Thoracic aorta (tissue), 2 donors: ENCODE results near the gene PFDN1. TPM values are rescaled to one million over a fixed set of nuclear protein-coding genes. Genes with fewer than 3 reads are reported as not detected.

Source experiments
- ATAC-seq: fragments of 150-250 bp; one replicate; pipeline ENCODE4 v1.8.0; 2017; ENCODE audit warnings: low read depth; ENCODE audit not compliant: insufficient number of reproducible peaks, low FRiP score
- DNase-seq: peaks from one replicate; pipeline ENCODE4 v3.0.0-alpha.2; 2020; ENCODE audit warnings: low spot score
- H3K27ac ChIP-seq, 2 donors: fragments of 200-600 bp; sonication (generic); 1 replicate in 1 of 2; 2 replicates in 1 of 2; pipeline ENCODE4 v1.5.1; 2016; ENCODE audit warnings: mild to moderate bottlenecking in 2 of 2, moderate library complexity in 2 of 2
- H3K27me3 ChIP-seq: fragments of 200-600 bp; sonication (generic); replicated peaks from 2 replicates; pipeline ENCODE4 v1.6.0; 2016; ENCODE audit warnings: mild to moderate bottlenecking; ENCODE audit not compliant: insufficient read depth
- H3K36me3 ChIP-seq: fragments of 200-600 bp; sonication (generic); one replicate; pipeline ENCODE4 v1.5.1; 2016
- H3K4me1 ChIP-seq, 2 donors: fragments of 200-600 bp; sonication (generic); 1 replicate in 1 of 2; 2 replicates in 1 of 2; pipeline versions ENCODE4 v1.5.1 to v1.6.0; 2016; ENCODE audit warnings: low read depth in 2 of 2, mild to moderate bottlenecking in 1 of 2; ENCODE audit not compliant: control insufficient read depth in 1 of 2
- H3K4me3 ChIP-seq: fragments of 200-600 bp; sonication (generic); 2 replicates; pipeline ENCODE4 v1.5.1; 2016; ENCODE audit warnings: mild to moderate bottlenecking
- H3K9me3 ChIP-seq: fragments of 200-600 bp; sonication (generic); 2 replicates; pipeline ENCODE4 v1.5.1; 2016
- total RNA-seq, 2 donors: library from RNA; depleted of rRNA; stranded (reverse); fragments of >200 nt; gene quantifications; one replicate each; pipeline versions ENCODE4 v1.1.0 to v1.2.3, GENCODE V29; 2016
- TF ChIP-seq, protein P1 (sequence below): fragments of 200-600 bp; sonication (generic); IDR thresholded peaks from one replicate; pipeline ENCODE4 v1.5.1; 2019; ENCODE audit warnings: antibody characterized with exemption

The PFDN1 gene
- total RNA-seq, 2 donors from 2014 or later, result 62.5 to 72.2 TPM

DNA sequence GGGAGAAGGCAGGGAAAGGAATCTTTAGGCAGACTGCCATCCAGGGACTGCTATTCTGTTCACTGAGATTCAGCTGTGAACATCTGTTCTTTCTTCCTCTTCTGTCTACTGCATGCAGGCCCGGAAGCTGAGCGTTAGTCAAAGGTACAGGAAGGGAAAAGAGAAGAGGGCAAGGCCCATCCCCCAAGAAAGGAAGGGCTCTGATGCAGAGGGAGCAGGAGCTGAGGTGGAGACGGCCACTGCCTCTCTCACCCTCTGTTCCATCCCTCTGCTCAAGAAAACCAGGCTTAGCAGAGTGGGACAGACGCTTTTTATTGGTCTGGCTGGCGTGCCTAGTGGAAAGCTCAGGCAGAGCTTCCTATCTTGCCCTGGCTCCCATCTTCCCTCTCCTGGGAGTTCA, 57.6 kb downstream of the PFDN1 start:
- no peak for ATAC-seq
- TF ChIP-seq, protein P1, sequence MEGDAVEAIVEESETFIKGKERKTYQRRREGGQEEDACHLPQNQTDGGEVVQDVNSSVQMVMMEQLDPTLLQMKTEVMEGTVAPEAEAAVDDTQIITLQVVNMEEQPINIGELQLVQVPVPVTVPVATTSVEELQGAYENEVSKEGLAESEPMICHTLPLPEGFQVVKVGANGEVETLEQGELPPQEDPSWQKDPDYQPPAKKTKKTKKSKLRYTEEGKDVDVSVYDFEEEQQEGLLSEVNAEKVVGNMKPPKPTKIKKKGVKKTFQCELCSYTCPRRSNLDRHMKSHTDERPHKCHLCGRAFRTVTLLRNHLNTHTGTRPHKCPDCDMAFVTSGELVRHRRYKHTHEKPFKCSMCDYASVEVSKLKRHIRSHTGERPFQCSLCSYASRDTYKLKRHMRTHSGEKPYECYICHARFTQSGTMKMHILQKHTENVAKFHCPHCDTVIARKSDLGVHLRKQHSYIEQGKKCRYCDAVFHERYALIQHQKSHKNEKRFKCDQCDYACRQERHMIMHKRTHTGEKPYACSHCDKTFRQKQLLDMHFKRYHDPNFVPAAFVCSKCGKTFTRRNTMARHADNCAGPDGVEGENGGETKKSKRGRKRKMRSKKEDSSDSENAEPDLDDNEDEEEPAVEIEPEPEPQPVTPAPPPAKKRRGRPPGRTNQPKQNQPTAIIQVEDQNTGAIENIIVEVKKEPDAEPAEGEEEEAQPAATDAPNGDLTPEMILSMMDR, result no peak
- H3K27me3 ChIP-seq, result no peaks in the 10 kb centered on the region

DNA sequence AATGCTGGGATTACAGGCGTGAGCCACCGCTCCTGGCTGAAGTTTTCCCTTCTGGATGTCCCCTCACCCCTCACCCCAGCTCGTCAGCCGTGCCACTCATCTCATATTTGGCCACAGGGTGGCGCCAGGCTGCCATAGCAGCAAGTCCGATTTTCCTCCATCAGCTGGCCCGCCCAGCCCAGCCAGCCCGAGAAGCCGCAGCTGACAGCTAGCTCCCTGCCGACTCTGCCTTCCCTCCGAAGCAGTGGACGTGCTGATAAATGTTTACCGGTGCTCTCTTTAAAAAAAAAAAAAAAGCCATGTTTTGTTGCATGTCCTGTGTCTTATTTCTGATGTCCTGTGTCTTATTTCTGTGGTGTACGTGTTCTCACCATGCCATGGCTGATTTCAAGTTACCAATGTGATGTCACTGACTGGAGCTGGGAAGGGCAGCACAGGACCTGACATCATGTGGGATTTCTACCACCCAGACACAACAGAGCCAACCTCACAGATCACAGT, 58.3 kb downstream of the PFDN1 start:
- peaks cover 6% of the 10 kb centered on the region for H3K36me3 ChIP-seq
- no peaks in the 10 kb centered on the region for H3K27me3 ChIP-seq
- no peaks in the 10 kb centered on the region for H3K9me3 ChIP-seq
- no peak overlapping the region for H3K27ac ChIP-seq
- DNase-seq (peak; percentile 68), ATAC-seq (no peak)
- peaks cover 16 to 39% of the 10 kb centered on the region in 2 donors for H3K4me1 ChIP-seq
- TF ChIP-seq, protein P1, result peak; percentile 91
- no peak overlapping the region for H3K4me3 ChIP-seq

More for the DNA sequence above, 57.6 kb downstream of the PFDN1 start:
- H3K27ac ChIP-seq, result no peak overlapping the region
- no peak for DNase-seq
- H3K4me1 ChIP-seq, result peaks cover 16 to 39% of the 10 kb centered on the region in 2 donors
- H3K36me3 ChIP-seq, result peaks cover 8% of the 10 kb centered on the region
- no peak overlapping the region for H3K4me3 ChIP-seq
- no peaks in the 10 kb centered on the region for H3K9me3 ChIP-seq

DNA sequence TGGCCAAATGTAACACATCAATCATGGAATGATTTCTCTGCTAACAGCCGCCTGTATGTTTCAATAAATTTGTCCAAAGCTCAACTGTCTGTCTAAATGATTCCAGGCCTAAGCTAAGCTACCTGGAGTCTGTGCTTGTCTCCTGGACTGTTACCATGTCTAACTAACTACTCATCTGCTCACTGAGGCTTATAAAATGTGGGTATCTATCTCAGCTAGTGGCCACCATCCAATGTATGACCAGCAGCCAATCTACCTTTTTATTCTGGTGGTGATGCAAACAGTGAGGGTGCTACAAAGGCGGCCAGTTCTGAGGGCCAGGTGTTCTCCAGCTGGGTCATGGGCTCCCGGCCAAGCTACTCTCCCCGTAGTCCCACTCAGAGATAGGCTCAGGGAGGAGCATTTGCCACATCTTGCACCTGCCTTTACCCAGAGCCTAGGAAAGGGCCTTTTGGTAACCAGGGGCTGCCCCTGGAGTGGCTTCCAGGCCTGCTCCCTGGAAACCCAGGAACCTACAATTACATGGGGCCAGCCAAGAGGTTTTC, 59.1 kb downstream of the PFDN1 start:
- Histone ChIP-seq H3K36me3 (peaks cover 3% of the 10 kb centered on the region), H3K9me3 (no peaks in the 10 kb centered on the region), H3K4me3 (no peak overlapping the region), H3K27ac (no peak overlapping the region), H3K27me3 (no peaks in the 10 kb centered on the region), H3K4me1 (peaks cover 16 to 39% of the 10 kb centered on the region in 2 donors)
- TF ChIP-seq, protein P1, result no peak
- no peak for DNase-seq
- no peak for ATAC-seq

DNA sequence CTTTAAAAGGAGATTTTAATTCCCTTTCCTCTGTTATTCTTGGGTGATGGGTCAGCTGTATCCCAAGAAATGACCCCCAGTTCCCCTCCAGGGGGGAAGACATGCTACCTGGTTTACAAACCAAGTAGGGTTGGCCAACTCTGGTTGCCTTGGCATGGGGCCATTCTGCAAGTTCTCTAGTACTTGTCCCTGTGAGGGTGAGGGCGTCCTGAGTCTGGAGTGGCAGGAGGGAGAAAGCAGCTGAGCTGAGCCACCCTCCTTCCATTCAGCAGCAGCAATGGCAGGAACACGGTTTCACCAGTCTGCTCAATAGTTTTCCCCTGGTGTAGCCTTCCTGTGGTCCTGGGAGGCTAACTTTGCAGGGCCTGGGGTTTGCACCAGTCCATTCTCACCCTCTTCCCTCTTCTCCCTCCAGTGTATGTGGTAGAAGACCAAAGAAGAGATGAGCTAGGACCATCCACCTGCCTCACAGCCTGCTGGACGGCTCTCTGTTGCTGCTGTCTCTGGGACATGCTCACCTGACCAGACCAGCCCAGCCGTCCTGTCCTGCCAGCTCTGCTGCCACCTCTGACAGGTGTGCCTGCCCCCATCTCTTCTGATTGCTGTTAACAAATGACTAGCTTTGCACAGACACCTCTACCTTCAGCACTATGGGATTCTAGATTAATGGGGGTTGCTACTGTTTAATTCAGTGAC, 59.9 kb downstream of the PFDN1 start:
- Histone ChIP-seq H3K4me3 (no peak overlapping the region), H3K9me3 (no peaks in the 10 kb centered on the region), H3K4me1 (peaks cover 16 to 39% of the 10 kb centered on the region in 2 donors), H3K36me3 (peaks cover 3% of the 10 kb centered on the region), H3K27ac (no peak overlapping the region), H3K27me3 (no peaks in the 10 kb centered on the region)
- ATAC-seq (no peak), DNase-seq (no peak)
- TF ChIP-seq, protein P1, result no peak

DNA sequence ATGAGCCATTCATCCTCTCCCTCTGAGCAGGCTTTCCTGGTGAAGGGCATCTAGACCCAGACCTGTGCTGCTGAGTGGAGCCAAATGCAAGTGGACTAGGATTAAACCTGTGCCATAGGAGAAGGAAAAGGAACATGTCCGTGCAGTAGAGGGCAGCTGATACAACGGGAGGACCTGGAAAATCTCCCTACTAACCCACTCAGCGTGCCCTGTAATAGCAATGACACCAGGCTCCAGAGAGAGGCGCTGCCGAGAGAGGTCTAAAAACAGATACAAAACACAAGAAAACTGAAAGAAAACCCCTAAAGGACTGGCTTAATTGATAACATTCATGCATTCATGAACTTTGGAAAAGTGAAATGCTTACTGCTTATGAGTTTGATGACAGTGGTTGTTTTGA, 60.8 kb downstream of the PFDN1 start:
- H3K27ac ChIP-seq, result peak overlapping the region in 1 of 2 donors; percentile 33
- TF ChIP-seq, protein P1, result no peak
- H3K27me3 ChIP-seq, result no peaks in the 10 kb centered on the region
- H3K36me3 ChIP-seq, result peaks cover 3% of the 10 kb centered on the region
- ATAC-seq, result no peak
- H3K9me3 ChIP-seq, result no peaks in the 10 kb centered on the region
- DNase-seq, result no peak
- peaks cover 16 to 39% of the 10 kb centered on the region in 2 donors for H3K4me1 ChIP-seq
- no peak overlapping the region for H3K4me3 ChIP-seq
